Stimulated activated CD8-positive, alpha-beta memory T cell treated with anti-CD3 and anti-CD28 coated beads, Interleukin-15, amount 100 ng/mL, for 1 hour (primary cell): Measurements from ENCODE around the gene C4BPA.

Source experiments
- DNase-seq: peaks from one replicate; pipeline ENCODE4 v3.0.0-alpha.2; 2020; ENCODE audit warnings: low read depth

Gene C4BPA

GRCh38 chr1:207191061-207191460 lies 87.0 kb downstream of the C4BPA start:
- no peak for DNase-seq

- no peak for DNase-seq
Measured at GRCh38 chr1:207191776-207192175, 87.7 kb downstream of the C4BPA start.

DNA sequence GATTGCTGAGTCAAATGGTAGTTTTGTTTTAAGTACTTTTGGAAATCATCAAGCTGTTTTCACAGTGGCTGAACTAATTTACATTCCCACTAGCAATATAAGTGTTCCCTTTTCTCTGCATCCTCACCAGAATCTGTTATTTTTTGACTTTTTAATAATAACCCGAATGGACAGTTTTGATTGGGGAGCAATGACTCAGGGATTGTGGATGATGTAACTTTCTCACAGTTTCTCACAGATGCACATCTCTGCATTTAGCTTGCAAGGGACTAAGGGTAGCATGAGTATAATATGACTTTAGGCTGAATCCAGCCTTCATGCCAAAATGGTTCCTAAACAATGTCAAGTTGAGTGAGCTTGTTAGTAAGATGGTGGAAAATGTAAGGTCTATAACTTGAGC lies 90.2 kb downstream of the C4BPA start:
- DNase-seq, result no peak
